ENCODE results near the gene SRGAP2B.
"Not testable (repeated sequence)": the region's sequence is repeated elsewhere in the genome, so short reads cannot be mapped to it uniquely, and the experiment has no call there.

GRCh38 chr1:144889450-144890115, 205.5 kb downstream of the SRGAP2B start:
- not testable (repeated sequence) for TF ChIP-seq CTCF (conservative IDR thresholded peaks at IDR 0.05; ENCODE audit: low read depth, low read length); POLR2A (IDR thresholded peaks at IDR 0.05; ENCODE audit: low read depth, low read length); RFX5 (IDR thresholded peaks at IDR 0.05; ENCODE audit: low read depth, low read length)
